ENCODE results near the gene TMEM203. TPM values are rescaled to one million over a fixed set of nuclear protein-coding genes. Genes with fewer than 3 reads are reported as not detected.

TMEM203 gene
- total RNA-seq, 1 donor, result 34.5 TPM

Small RNA genes lying within 50 kb of the gene (small RNA-seq; reads per million reads assigned to genes)
- not detected for gene MIR3621

Other genes starting within 250 kb of the TMEM203 start
- 0.76 and 2.0 TPM in 2 replicates for gene PTGDS, start 228.1 kb downstream of the TMEM203 start, total RNA-seq
- not detected in 2 replicates for gene LCNL1, start 222.7 kb downstream of the TMEM203 start, total RNA-seq
- 11.0 and 16.8 TPM in 2 replicates for gene PAXX, start 213.2 kb downstream of the TMEM203 start, total RNA-seq
- 328 and 397 TPM in 2 replicates for gene CLIC3, start 209.1 kb downstream of the TMEM203 start, total RNA-seq
- gene ABCA2, start 177.4 kb downstream of the TMEM203 start, total RNA-seq, result 11.6 and 15.3 TPM in 2 replicates
- gene FUT7, start 173.6 kb downstream of the TMEM203 start, total RNA-seq, result not detected in 2 replicates
- under 0.01 and 0.22 TPM in 2 replicates for gene NPDC1, start 159.5 kb downstream of the TMEM203 start, total RNA-seq
- 0.11 TPM in 1 of 2 replicates, not detected in the other for gene ENTPD2, start 151.6 kb downstream of the TMEM203 start, total RNA-seq
- gene SAPCD2, start 135.1 kb downstream of the TMEM203 start, total RNA-seq, result 2.4 and 5.4 TPM in 2 replicates
- gene UAP1L1, start 128.1 kb downstream of the TMEM203 start, total RNA-seq, result 12.6 and 15.5 TPM in 2 replicates
- gene MAN1B1, start 118.7 kb downstream of the TMEM203 start, total RNA-seq, result 70.3 and 93.4 TPM in 2 replicates
- gene DPP7, start 90.9 kb downstream of the TMEM203 start, total RNA-seq, result 52.1 and 108 TPM in 2 replicates
- under 0.01 TPM in 1 of 2 replicates, not detected in the other for gene GRIN1, start 66.5 kb downstream of the TMEM203 start, total RNA-seq
- gene LRRC26, start 35.6 kb downstream of the TMEM203 start, total RNA-seq, result not detected in 2 replicates
- gene TMEM210, start 33.6 kb downstream of the TMEM203 start, total RNA-seq, result not detected in 2 replicates
- gene ANAPC2, start 17.1 kb downstream of the TMEM203 start, total RNA-seq, result 28.3 and 48.3 TPM in 2 replicates
- gene SSNA1, start 17.0 kb downstream of the TMEM203 start, total RNA-seq, result 72.2 and 73.2 TPM in 2 replicates
- 8.4 and 12.2 TPM in 2 replicates for gene TPRN, start 4.9 kb downstream of the TMEM203 start, total RNA-seq
- 7.3 and 7.9 TPM in 2 replicates for gene NDOR1, start 52 bp upstream of the TMEM203 start, total RNA-seq
- under 0.01 TPM in 1 of 2 replicates, not detected in the other for gene RNF208, start 16.6 kb upstream of the TMEM203 start, total RNA-seq
- 0.39 and 1.1 TPM in 2 replicates for gene CYSRT1, start 19.5 kb upstream of the TMEM203 start, total RNA-seq
- 0.76 and 2.0 TPM in 2 replicates for gene RNF224, start 21.9 kb upstream of the TMEM203 start, total RNA-seq
- 0.11 and 0.39 TPM in 2 replicates for gene SLC34A3, start 25.3 kb upstream of the TMEM203 start, total RNA-seq
- 76.2 and 226 TPM in 2 replicates for gene TUBB4B, start 35.6 kb upstream of the TMEM203 start, total RNA-seq
- not detected in 2 replicates for gene STPG3, start 45.6 kb upstream of the TMEM203 start, total RNA-seq
- gene NELFB, start 49.7 kb upstream of the TMEM203 start, total RNA-seq, result 50.3 and 57.0 TPM in 2 replicates
- gene TOR4A, start 72.1 kb upstream of the TMEM203 start, total RNA-seq, result 18.1 and 25.5 TPM in 2 replicates
- not detected in 2 replicates for gene NRARP, start 96.6 kb upstream of the TMEM203 start, total RNA-seq
- gene EXD3, start 217.5 kb upstream of the TMEM203 start, total RNA-seq, result 3.6 and 10.6 TPM in 2 replicates
- gene NOXA1, start 217.7 kb upstream of the TMEM203 start, total RNA-seq, result 0.39 and 0.43 TPM in 2 replicates
- not detected in 2 replicates for gene ENTPD8, start 235.7 kb upstream of the TMEM203 start, total RNA-seq